MCF 10A (cell line): ENCODE results near the gene MTX1. TPM values are rescaled to one million over a fixed set of nuclear protein-coding genes. Genes with fewer than 3 reads are reported as not detected.

Experiments used
- BruUV-seq: library from RNA; stranded (reverse); fragments of 400-500 nt; replicated peaks from 2 replicates; lab custom pipeline; 2021; lab: Mats Ljungman, UMichigan
- CTCF ChIA-PET: fragments of 300-600 bp; sonication (Branson Sonifier 250); formaldehyde crosslinking; extraction: SDS; loops from one replicate; lab custom pipeline; 2021; ENCODE audit warnings: antibody characterized with exemption, inconsistent platforms; lab: Yijun Ruan, JAX
- POLR2A ChIA-PET: fragments of 300-600, 350-650 bp; sonication (Branson Sonifier 250); formaldehyde crosslinking; extraction: SDS; loops from one replicate; lab custom pipeline; 2020; ENCODE audit warnings: antibody characterized with exemption, inconsistent platforms; lab: Yijun Ruan, JAX
- DNase-seq: peaks from one replicate; pipeline ENCODE4 v3.0.0-alpha.2; 2018; ENCODE audit not compliant: unreplicated experiment
- H3K27ac Mint-ChIP-seq: one replicate; pipeline ENCODE4 v1.8.0; 2022; ENCODE audit warnings: mild to moderate bottlenecking, low read depth, mixed read lengths; ENCODE audit not compliant: unreplicated experiment
- H3K27me3 Mint-ChIP-seq: one replicate; pipeline ENCODE4 v1.8.0; 2022; ENCODE audit warnings: mixed read lengths; ENCODE audit not compliant: insufficient read depth, unreplicated experiment
- H3K36me3 Mint-ChIP-seq: one replicate; pipeline ENCODE4 v1.8.0; 2022; ENCODE audit warnings: mild to moderate bottlenecking, moderate library complexity, mixed read lengths; ENCODE audit not compliant: insufficient read depth, unreplicated experiment
- H3K4me1 Mint-ChIP-seq: one replicate; pipeline ENCODE4 v1.8.0; 2022; ENCODE audit warnings: mixed read lengths; ENCODE audit not compliant: insufficient read depth, unreplicated experiment
- H3K4me3 Mint-ChIP-seq: one replicate; pipeline ENCODE4 v1.8.0; 2022; ENCODE audit warnings: mild to moderate bottlenecking, moderate library complexity, mixed read lengths; ENCODE audit not compliant: unreplicated experiment
- H3K9me3 Mint-ChIP-seq: one replicate; pipeline ENCODE4 v1.8.0; 2022; ENCODE audit warnings: mixed read lengths; ENCODE audit not compliant: unreplicated experiment
- CTCF ChIP-seq: fragments of 200-600 bp; IDR thresholded peaks from one replicate; pipeline ENCODE4 v1.8.0; 2022; ENCODE audit warnings: antibody characterized with exemption, mild to moderate bottlenecking; ENCODE audit not compliant: unreplicated experiment
- intact Hi-C: fragments of 100-400 bp; cut with micrococcal nuclease; formaldehyde crosslinking; loops from 2 replicates; pipeline ENCODE4 v1.14.1; 2022
- total RNA-seq: library from RNA; stranded (reverse); gene quantifications from 2 replicates; pipeline ENCODE4 v1.2.3, GENCODE V29; 2022

The MTX1 gene
- total RNA-seq, 1 experiment from 2014 or later: 67.4 TPM

- Mint-ChIP-seq H3K4me3 (no peak overlapping the region), H3K27me3 (no peaks in the 10 kb centered on the region), H3K4me1 (peaks cover 15% of the 10 kb centered on the region), H3K36me3 (no peaks in the 10 kb centered on the region), H3K27ac (no peak overlapping the region), H3K9me3 (no peaks in the 10 kb centered on the region)
- ChIA-PET CTCF (interaction anchor here (0.6 to 10.0 kb wide), 71 partner anchors 9 to 1270 kb away, joined by 3 to 238 read pairs (median 4); partner anchors contain the start of genes CLK2, FDPS, HCN3 and KRTCAP2), POLR2A (interaction anchor here (0.6 to 7.5 kb wide), 12 partner anchors 9 to 1031 kb away, joined by 3 to 45 read pairs (median 4); partner anchors contain the start of genes CLK2, MTX1, RUSC1 and SCAMP3)
- intact Hi-C loops: loop anchor here (1.0 to 2.0 kb wide), 4 partner anchors 58 to 341 kb away; partner anchors contain the start of gene FDPS
- no TSS peak for BruUV-seq
- no peak for TF ChIP-seq CTCF
- DNase-seq: no peak
These were observed 41.7 kb downstream of the MTX1 start for GRCh38 chr1:155250246-155250632.

GRCh38 chr1:155250633-155251449 is 42.3 kb downstream of the MTX1 start:
- no peaks in the 10 kb centered on the region for H3K27me3 Mint-ChIP-seq
- H3K36me3 Mint-ChIP-seq: no peaks in the 10 kb centered on the region
- no peak overlapping the region for H3K4me3 Mint-ChIP-seq
- ChIA-PET CTCF (interaction anchor here (0.5 to 10.0 kb wide), 91 partner anchors 9 to 954 kb away, joined by 3 to 238 read pairs (median 4); partner anchors contain the start of genes CLK2, FDPS, HCN3 and KRTCAP2), POLR2A (interaction anchor here (0.6 to 7.5 kb wide), 18 partner anchors 9 to 1580 kb away, joined by 3 to 45 read pairs (median 3); partner anchors contain the start of genes CLK2, ILF2, MTX1 and RUSC1)
- intact Hi-C loops: loop anchor here (1.0 to 2.0 kb wide), 4 partner anchors 57 to 340 kb away; partner anchors contain the start of gene FDPS
- BruUV-seq: no TSS peak
- H3K9me3 Mint-ChIP-seq: no peaks in the 10 kb centered on the region
- peak; percentile 94 for DNase-seq
- TF ChIP-seq CTCF: peak; percentile 100
- H3K27ac Mint-ChIP-seq: no peak overlapping the region
- H3K4me1 Mint-ChIP-seq: peaks cover 19% of the 10 kb centered on the region

- Mint-ChIP-seq H3K27ac (peak overlapping the region; percentile 44), H3K4me3 (no peak overlapping the region), H3K4me1 (peaks cover 24% of the 10 kb centered on the region), H3K36me3 (peaks cover 6% of the 10 kb centered on the region), H3K9me3 (no peaks in the 10 kb centered on the region), H3K27me3 (no peaks in the 10 kb centered on the region)
- CTCF ChIA-PET: interaction anchor here (0.6 to 10.0 kb wide), 63 partner anchors 8 to 953 kb away, joined by 3 to 238 read pairs (median 5); partner anchors contain the start of genes CLK2, FDPS, HCN3 and KRTCAP2
- no peak for TF ChIP-seq CTCF
- POLR2A ChIA-PET: interaction anchor here (0.6 to 7.5 kb wide), 12 partner anchors 10 to 399 kb away, joined by 3 to 45 read pairs (median 4); partner anchors contain the start of genes CLK2, MTX1 and SCAMP3
- DNase-seq: no peak
- no TSS peak for BruUV-seq
- intact Hi-C loops: loop anchor here (2.0 kb wide), 1 partner anchor 71 kb away; no protein-coding TSS in a partner anchor
These were observed 43.1 kb downstream of the MTX1 start for GRCh38 chr1:155251566-155251965.
